ENCODE data around the gene ATOH7.

The ATOH7 gene

DNA sequence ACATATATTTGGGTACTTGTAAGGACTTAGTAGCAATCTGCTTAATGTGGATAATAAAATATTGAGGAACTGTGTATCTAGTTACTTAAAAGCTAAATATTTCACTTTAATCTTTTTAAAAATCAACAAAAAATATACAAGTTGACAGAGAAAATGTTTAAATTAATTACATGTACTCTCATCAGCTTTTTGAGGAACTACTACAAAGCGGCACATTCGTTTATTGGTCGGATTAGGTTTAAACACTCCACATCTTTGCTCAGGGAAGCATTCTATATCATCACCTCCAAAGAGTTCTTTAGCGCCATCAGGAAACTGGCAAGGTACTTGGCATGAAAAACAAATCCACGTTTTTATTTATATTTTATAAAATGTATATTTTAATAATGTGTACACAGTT lies 1.6 kb downstream of the ATOH7 start:
- H3K27ac ChIP-seq = no peak overlapping the region
- ChIA-PET CTCF (interaction anchor here (1.0 to 1.6 kb wide), 3 partner anchors 17 to 72 kb away, joined by 3 to 4 read pairs (median 4); no protein-coding TSS in a partner anchor), POLR2A (ENCODE audit: low non-redundant PET) (no interaction called here)
- DNase-seq (ENCODE audit: low spot score) = no peak
- TF ChIP-seq, protein P1, sequence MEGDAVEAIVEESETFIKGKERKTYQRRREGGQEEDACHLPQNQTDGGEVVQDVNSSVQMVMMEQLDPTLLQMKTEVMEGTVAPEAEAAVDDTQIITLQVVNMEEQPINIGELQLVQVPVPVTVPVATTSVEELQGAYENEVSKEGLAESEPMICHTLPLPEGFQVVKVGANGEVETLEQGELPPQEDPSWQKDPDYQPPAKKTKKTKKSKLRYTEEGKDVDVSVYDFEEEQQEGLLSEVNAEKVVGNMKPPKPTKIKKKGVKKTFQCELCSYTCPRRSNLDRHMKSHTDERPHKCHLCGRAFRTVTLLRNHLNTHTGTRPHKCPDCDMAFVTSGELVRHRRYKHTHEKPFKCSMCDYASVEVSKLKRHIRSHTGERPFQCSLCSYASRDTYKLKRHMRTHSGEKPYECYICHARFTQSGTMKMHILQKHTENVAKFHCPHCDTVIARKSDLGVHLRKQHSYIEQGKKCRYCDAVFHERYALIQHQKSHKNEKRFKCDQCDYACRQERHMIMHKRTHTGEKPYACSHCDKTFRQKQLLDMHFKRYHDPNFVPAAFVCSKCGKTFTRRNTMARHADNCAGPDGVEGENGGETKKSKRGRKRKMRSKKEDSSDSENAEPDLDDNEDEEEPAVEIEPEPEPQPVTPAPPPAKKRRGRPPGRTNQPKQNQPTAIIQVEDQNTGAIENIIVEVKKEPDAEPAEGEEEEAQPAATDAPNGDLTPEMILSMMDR (conservative IDR thresholded peaks at IDR 0.05; ENCODE audit: low read depth) = no peak

DNA sequence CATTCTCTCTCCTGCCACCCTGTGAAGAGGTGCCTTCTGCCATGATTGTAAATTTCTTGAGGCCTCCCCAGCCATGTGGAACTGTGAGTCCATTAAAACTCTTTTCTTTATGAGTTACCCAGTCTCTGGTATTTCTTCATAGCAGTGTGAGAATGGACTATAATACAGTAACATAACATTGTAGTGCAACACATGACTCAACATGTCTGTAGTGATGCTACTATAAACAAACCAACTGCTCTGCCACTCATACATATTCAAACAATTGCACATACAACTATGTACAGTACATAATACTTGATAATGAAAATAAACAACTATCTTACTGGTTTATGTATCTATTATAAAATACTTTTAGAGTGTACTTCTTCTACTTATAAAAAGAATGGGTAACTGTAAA lies 7.1 kb downstream of the ATOH7 start:
- TF ChIP-seq, protein P1 (conservative IDR thresholded peaks at IDR 0.05; ENCODE audit: low read depth) = no peak
- POLR2A ChIA-PET (ENCODE audit: low non-redundant PET) = no interaction called here
- CTCF ChIA-PET = no interaction called here
- DNase-seq (ENCODE audit: low spot score) = no peak
- H3K27ac ChIP-seq = no peak overlapping the region

DNA sequence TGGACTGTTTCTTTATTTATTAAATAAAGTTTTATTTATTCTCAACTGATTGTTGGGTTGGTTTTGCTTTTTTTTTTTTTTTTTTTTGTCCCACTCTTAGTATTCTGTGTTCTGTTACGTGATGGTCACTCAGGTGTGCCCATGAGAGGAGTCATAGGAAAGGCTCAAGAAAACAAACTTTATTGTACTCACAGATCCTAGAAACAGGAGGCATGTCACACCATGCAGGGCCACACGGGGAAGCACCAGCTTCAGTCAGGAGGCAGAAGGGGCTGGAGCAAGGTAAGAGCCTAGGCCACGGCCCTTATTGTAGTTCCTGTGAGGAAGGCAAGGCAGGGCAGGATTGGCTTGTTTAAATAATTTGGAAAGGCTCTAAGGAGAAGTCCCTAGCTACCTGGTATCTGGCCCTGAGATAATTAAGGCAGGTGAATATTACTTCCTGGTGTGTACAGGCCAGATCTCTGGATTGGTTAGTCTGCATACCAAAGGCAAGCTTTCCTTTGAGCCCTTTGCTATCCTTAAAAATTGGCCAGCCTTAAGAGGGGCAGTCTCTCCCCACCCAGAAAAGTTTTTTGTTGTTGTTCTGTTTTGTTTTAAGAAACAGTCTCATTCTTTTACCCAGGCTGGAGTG lies 8.3 kb downstream of the ATOH7 start:
- TF ChIP-seq, protein P1 (conservative IDR thresholded peaks at IDR 0.05; ENCODE audit: low read depth) = no peak
- ChIA-PET CTCF (interaction anchor here (0.6 to 2.0 kb wide), 3 partner anchors 11 to 111 kb away, joined by 3 to 6 read pairs (median 5); no protein-coding TSS in a partner anchor), POLR2A (ENCODE audit: low non-redundant PET) (no interaction called here)
- no peak for DNase-seq (ENCODE audit: low spot score)
- H3K27ac ChIP-seq = no peak overlapping the region

DNA sequence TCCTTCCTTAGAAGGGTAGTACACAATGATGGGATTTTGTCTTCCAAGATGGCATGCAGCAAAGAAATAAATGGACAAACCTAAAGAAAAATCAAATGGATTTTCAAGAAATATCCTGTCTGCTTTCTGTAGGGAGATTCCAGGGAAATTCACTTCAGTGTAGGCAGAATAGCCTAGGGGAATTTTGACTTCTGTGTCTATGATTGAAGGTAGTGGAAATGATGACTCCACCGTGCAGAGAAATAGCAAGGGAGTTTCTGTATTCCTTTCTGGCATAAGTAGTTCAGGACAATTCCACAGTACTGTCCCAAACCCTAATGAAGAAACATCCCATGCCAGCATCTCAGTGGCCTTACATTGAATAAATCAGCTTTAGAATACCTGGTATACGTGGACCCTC lies 9.5 kb downstream of the ATOH7 start:
- H3K27ac ChIP-seq = no peak overlapping the region
- DNase-seq (ENCODE audit: low spot score) = no peak
- TF ChIP-seq, protein P1 (conservative IDR thresholded peaks at IDR 0.05; ENCODE audit: low read depth) = no peak
- ChIA-PET POLR2A (ENCODE audit: low non-redundant PET) (no interaction called here), CTCF (interaction anchor here (2.0 kb wide), 1 partner anchor 10 kb away, joined by 6 read pairs; no protein-coding TSS in a partner anchor)

DNA sequence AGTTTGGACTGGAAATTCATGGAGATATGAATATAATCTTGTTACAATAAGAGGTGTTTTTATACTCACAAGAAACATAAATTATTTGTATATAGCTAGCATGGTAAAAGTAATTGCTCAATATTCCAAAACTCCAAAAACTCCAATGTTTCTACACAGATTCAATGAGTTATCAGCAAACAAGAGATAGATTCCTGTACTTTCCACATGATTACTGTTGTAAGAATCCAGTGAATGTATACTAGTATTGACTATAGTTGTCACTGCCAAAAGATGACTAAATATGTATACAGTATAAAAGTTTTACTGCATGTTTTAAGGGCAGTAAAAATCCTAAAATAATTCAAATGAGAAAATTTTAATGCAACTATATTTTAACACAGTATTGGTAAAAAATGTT lies 10.7 kb downstream of the ATOH7 start:
- ChIA-PET POLR2A (ENCODE audit: low non-redundant PET) (no interaction called here), CTCF (no interaction called here)

DNA sequence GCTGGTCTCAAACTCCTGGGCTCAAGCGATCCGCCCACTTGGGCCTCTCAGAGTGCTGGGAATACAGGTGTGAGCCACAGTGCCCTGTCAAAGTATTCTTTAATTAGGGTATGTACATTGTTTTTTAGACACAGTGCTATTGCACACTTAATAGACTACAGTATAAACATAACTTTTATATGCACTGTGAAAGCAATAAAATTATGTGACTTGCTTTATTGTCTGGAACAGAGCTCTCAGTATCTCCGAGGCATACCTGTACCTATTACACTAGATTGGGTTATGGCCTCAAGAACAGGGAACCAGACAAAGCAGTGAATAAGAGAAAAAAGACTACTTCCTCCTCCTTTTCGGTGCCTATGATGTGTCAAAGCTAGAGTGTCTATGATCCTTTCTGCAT lies 13.1 kb downstream of the ATOH7 start:
- TF ChIP-seq, protein P1 (conservative IDR thresholded peaks at IDR 0.05; ENCODE audit: low read depth) = no peak
- DNase-seq (ENCODE audit: low spot score) = no peak
- ChIA-PET CTCF (no interaction called here), POLR2A (ENCODE audit: low non-redundant PET) (no interaction called here)
- H3K27ac ChIP-seq = no peak overlapping the region

More for the DNA sequence above, 10.7 kb downstream of the ATOH7 start:
- H3K27ac ChIP-seq = no peak overlapping the region
- DNase-seq (ENCODE audit: low spot score) = no peak
- TF ChIP-seq, protein P1 (conservative IDR thresholded peaks at IDR 0.05; ENCODE audit: low read depth) = no peak

All from RWPE1 (cell line).